ENCODE measurements around the gene USP49. TPM values are rescaled to one million over a fixed set of nuclear protein-coding genes. Genes with fewer than 3 reads are reported as not detected.
A peak's percentile ranks its signal among the peaks of the same experiment; 100 is the strongest.
"Not testable (repeated sequence)": the region's sequence is repeated elsewhere in the genome, so short reads cannot be mapped to it uniquely, and the experiment has no call there.

The USP49 gene
- total and polyA plus RNA-seq, 2 of the 13 experiments (the other 11 are each of a cell fraction or from before 2014, with no cell fraction given), result 2.9 to 4.3 TPM

DNA sequence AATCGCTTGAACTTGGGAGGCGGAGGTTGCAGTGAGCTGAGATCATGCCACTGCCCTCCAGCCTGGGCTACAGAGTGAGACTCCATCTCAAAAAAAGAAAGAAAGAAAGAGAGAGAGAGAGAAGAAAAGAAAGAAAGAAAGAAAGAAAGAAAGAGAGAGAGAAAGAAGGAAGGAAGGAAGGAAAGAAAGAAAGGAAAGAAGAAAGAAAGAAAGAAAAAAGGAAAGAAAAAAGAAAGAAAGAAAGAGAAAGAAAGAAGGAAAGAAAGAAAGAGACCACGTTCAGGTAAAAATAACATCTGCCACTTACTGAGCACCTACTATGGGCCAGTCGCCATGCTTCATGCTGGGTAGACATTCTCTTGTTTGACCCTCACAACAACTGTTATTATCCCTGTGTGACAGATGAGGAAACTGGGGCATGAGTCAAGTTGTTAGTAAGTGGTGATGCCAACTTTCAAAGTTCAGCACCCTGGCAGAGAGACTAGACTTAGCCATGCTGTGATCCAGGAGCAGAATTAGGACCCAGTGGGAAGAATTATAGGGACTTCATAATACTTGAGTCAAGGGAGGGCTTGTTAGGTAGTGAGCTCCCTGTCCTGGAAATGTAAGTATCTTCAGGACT lies 129.0 kb downstream of the USP49 start:
- H3K27ac ChIP-seq (ENCODE audit: extremely low read length, insufficient read depth, low read length); H3K79me2 ChIP-seq (ENCODE audit: insufficient read depth, low read length); H3K36me3 ChIP-seq (replicated peaks in 1 of 2; ENCODE audit: control insufficient read depth in 1 of 2, insufficient read depth in 2 of 2, low read length in 2 of 2); ATAC-seq; in situ Hi-C loops (cut with HindIII; ENCODE audit: extremely low pct_ligation_motif_present, low pct_unique_long_range_greater_than_20kb); DNase-seq (ENCODE audit: low spot score); intact Hi-C loops (cut with micrococcal nuclease; ENCODE audit: unreplicated experiment); H3K27me3 ChIP-seq (ENCODE audit: control insufficient read depth in 1 of 2, insufficient read depth in 2 of 2, low read length in 2 of 2); H3K9me3 ChIP-seq (ENCODE audit: low read length); H3K4me2 ChIP-seq (ENCODE audit: low read depth, low read length); BruUV-seq (replicated peaks); H2AFZ ChIP-seq (ENCODE audit: low read length); H3K4me3 ChIP-seq (replicated peaks in 1 of 3; ENCODE audit: insufficient read depth in 1 of 3, low read depth in 2 of 3, low read length in 3 of 3); CTCF ChIA-PET (ENCODE audit: low intra/inter-chr PET ratio, low total read pairs); H3K9ac ChIP-seq (ENCODE audit: insufficient read depth, low read depth, low read length); H4K20me1 ChIP-seq (ENCODE audit: insufficient read depth, low read length); FAIRE-seq: not testable (repeated sequence)
- TF ChIP-seq, protein P1, sequence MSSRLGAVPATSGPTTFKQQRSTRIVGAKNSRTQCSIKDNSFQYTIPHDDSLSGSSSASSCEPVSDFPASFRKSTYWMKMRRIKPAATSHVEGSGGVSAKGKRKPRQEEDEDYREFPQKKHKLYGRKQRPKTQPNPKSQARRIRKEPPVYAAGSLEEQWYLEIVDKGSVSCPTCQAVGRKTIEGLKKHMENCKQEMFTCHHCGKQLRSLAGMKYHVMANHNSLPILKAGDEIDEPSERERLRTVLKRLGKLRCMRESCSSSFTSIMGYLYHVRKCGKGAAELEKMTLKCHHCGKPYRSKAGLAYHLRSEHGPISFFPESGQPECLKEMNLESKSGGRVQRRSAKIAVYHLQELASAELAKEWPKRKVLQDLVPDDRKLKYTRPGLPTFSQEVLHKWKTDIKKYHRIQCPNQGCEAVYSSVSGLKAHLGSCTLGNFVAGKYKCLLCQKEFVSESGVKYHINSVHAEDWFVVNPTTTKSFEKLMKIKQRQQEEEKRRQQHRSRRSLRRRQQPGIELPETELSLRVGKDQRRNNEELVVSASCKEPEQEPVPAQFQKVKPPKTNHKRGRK (CRISPR knock-in tag; IDR thresholded peaks at IDR 0.05), result 0 out of 2 replicates have a peak, but pooled peaks have one; percentile 39
- H3K4me1 ChIP-seq (ENCODE audit: insufficient read depth, low read length), result peaks cover 45% of the 10 kb centered on the region
- 94% methylated on average over 4 of the region's 4 CpGs for WGBS (ENCODE audit: low lambda C conversion rate)
- POLR2A ChIA-PET, result interaction anchor here (3.6 to 4.6 kb wide), 3 partner anchors 9 to 28 kb away, joined by 31 to 112 read pairs (median 94); partner anchors contain the start of genes PGC and TFEB

DNA sequence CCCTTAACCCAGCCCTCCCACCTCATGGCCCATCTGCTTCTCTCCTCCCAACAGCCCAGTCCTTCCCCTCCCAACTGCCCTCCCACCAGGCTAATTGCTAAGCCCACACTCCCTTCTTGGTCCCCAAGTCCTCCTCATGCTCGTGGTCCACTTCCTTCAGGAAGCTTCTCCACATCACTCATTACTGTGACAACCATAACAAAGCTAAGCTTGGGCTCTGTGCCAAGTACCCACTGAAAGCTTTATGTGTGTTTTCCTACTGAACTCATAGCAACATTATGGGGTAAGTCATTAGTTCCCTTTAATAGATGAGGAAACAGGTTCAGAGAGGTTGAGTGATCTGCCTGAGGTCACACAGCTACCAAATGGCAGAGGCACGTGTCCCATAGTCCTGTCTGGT lies 131.7 kb downstream of the USP49 start:
- CTCF ChIA-PET (ENCODE audit: low intra/inter-chr PET ratio, low total read pairs), result no interaction called here
- 65% methylated on average over 2 of the region's 2 CpGs for WGBS (ENCODE audit: low lambda C conversion rate)
- intact Hi-C loops (cut with micrococcal nuclease; ENCODE audit: unreplicated experiment) (no loop called here), in situ Hi-C loops (cut with HindIII; ENCODE audit: extremely low pct_ligation_motif_present, low pct_unique_long_range_greater_than_20kb) (no loop called here)
- H3K36me3 ChIP-seq (replicated peaks in 1 of 2; ENCODE audit: control insufficient read depth in 1 of 2, insufficient read depth in 2 of 2, low read length in 2 of 2), result no peaks in the 10 kb centered on the region
- no peaks in the 10 kb centered on the region for H3K9me3 ChIP-seq (ENCODE audit: low read length)
- POLR2A ChIA-PET, result interaction anchor here (1.1 to 2.8 kb wide), 2 partner anchors 15 to 29 kb away, joined by 5 to 11 read pairs; no protein-coding TSS in a partner anchor
- no peak overlapping the region for H3K27ac ChIP-seq (ENCODE audit: extremely low read length, insufficient read depth, low read length)
- no peaks in the 10 kb centered on the region for H4K20me1 ChIP-seq (ENCODE audit: insufficient read depth, low read length)
- no peak overlapping the region for H3K4me3 ChIP-seq (replicated peaks in 1 of 3; ENCODE audit: insufficient read depth in 1 of 3, low read depth in 2 of 3, low read length in 3 of 3)
- FAIRE-seq, result no peak
- no peak for DNase-seq (ENCODE audit: low spot score)
- H3K4me2 ChIP-seq (ENCODE audit: low read depth, low read length), result no peak overlapping the region
- H3K4me1 ChIP-seq (ENCODE audit: insufficient read depth, low read length), result peaks cover 55% of the 10 kb centered on the region
- no TSS peak for BruUV-seq (replicated peaks)
- no peak overlapping the region for H2AFZ ChIP-seq (ENCODE audit: low read length)
- TF ChIP-seq KLF9 (CRISPR knock-in tag; IDR thresholded peaks at IDR 0.05; ENCODE audit: low read depth) (no peak), GABPA (IDR thresholded peaks at IDR 0.05; ENCODE audit: low read depth, low read length) (no peak), GABPA (CRISPR knock-in tag; IDR thresholded peaks at IDR 0.05; ENCODE audit: low read depth) (no peak), ZNF777 (CRISPR knock-in tag; IDR thresholded peaks at IDR 0.05) (no peak), ZMYM3 (CRISPR knock-in tag; IDR thresholded peaks at IDR 0.05) (peak; percentile 48; the same call in 1 of the 2 replicates), ZNF768 (CRISPR knock-in tag; IDR thresholded peaks at IDR 0.05) (peak; percentile 95; the same call in 1 of the 2 replicates)
- TF ChIP-seq, protein P2, sequence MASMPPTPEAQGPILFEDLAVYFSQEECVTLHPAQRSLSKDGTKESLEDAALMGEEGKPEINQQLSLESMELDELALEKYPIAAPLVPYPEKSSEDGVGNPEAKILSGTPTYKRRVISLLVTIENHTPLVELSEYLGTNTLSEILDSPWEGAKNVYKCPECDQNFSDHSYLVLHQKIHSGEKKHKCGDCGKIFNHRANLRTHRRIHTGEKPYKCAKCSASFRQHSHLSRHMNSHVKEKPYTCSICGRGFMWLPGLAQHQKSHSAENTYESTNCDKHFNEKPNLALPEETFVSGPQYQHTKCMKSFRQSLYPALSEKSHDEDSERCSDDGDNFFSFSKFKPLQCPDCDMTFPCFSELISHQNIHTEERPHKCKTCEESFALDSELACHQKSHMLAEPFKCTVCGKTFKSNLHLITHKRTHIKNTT (CRISPR knock-in tag; IDR thresholded peaks at IDR 0.05), result no peak
- no peak overlapping the region for H3K9ac ChIP-seq (ENCODE audit: insufficient read depth, low read depth, low read length)
- ATAC-seq, result no peak
- H3K27me3 ChIP-seq (ENCODE audit: control insufficient read depth in 1 of 2, insufficient read depth in 2 of 2, low read length in 2 of 2), result no peaks in the 10 kb centered on the region
- H3K79me2 ChIP-seq (ENCODE audit: insufficient read depth, low read length), result no peaks in the 10 kb centered on the region
